PC-9 (cell line): ENCODE results near the gene PLTP. TPM values are rescaled to one million over a fixed set of nuclear protein-coding genes. Genes with fewer than 3 reads are reported as not detected.
A peak's percentile ranks its signal among the peaks of the same experiment; 100 is the strongest.

ENCODE experiments used
- BruUV-seq: library from RNA; stranded (reverse); fragments of 400-500 nt; replicated peaks from 2 replicates; lab custom pipeline; 2021; lab: Mats Ljungman, UMichigan
- CTCF ChIA-PET: fragments of 300-600 bp; sonication (Branson Sonifier 250); formaldehyde crosslinking; loops from one replicate; lab custom pipeline; 2022; ENCODE audit warnings: antibody characterized with exemption; lab: Charles Lee
- POLR2A ChIA-PET: fragments of 300-600 bp; sonication (Branson Sonifier 250); formaldehyde crosslinking; loops from one replicate; lab custom pipeline; 2022; ENCODE audit warnings: antibody characterized with exemption; ENCODE audit not compliant: unreplicated experiment; lab: Charles Lee
- DNase-seq, 2 experiments: peaks; one replicate each; pipeline versions ENCODE4 v3.0.0 to v3.0.0-alpha.2; 2015 to 2022; ENCODE audit warnings: mixed read lengths in 1 of 2
- H2AFZ ChIP-seq: fragments of 200-600 bp; sonication (generic); 2 replicates; pipeline ENCODE4 v1.8.1; 2017; ENCODE audit warnings: antibody characterized with exemption
- H3F3A ChIP-seq: fragments of 200-600 bp; sonication (generic); 2 replicates; pipeline ENCODE4 v1.8.1; 2017; ENCODE audit warnings: antibody characterized with exemption, mild to moderate bottlenecking, low read depth; ENCODE audit not compliant: insufficient read depth
- H3K27ac ChIP-seq: fragments of 200-600 bp; sonication (generic); 2 replicates; pipeline ENCODE4 v1.6.1; 2016; ENCODE audit warnings: mixed run types
- H3K27me3 ChIP-seq: fragments of 200-600 bp; sonication (generic); 2 replicates; pipeline ENCODE4 v1.6.1; 2016; ENCODE audit warnings: low read depth, mixed run types; ENCODE audit not compliant: insufficient read depth
- H3K36me3 ChIP-seq: fragments of 200-600 bp; sonication (generic); 2 replicates; pipeline ENCODE4 v1.6.1; 2016; ENCODE audit warnings: low read depth, mixed run types
- H3K4me1 ChIP-seq: fragments of 200-600 bp; sonication (generic); replicated peaks from 2 replicates; pipeline ENCODE4 v1.6.1; 2016; ENCODE audit warnings: mixed run types; ENCODE audit not compliant: insufficient read depth
- H3K4me2 ChIP-seq: fragments of 200-600 bp; sonication (generic); 2 replicates; pipeline ENCODE4 v1.6.1; 2017; ENCODE audit warnings: mixed run types
- H3K4me3 ChIP-seq: fragments of 200-600 bp; sonication (generic); 2 replicates; pipeline ENCODE4 v1.6.1; 2016; ENCODE audit warnings: mixed run types
- H3K79me2 ChIP-seq: fragments of 200-600 bp; sonication (generic); 2 replicates; pipeline ENCODE4 v1.6.1; 2017; ENCODE audit warnings: low read depth, mixed run types
- H3K9me2 ChIP-seq: fragments of 200-600 bp; sonication (generic); 2 replicates; pipeline ENCODE4 v1.8.1; 2017; ENCODE audit warnings: mild to moderate bottlenecking; ENCODE audit not compliant: insufficient read depth
- H3K9me3 ChIP-seq: fragments of 200-600 bp; sonication (generic); 2 replicates; pipeline ENCODE4 v1.8.1; 2016; ENCODE audit warnings: low read depth; ENCODE audit not compliant: insufficient read depth
- H4K20me1 ChIP-seq: fragments of 200-600 bp; sonication (generic); 2 replicates; pipeline ENCODE4 v1.8.1; 2017; ENCODE audit not compliant: insufficient read depth
- CTCF ChIP-seq: fragments of 200-600 bp; sonication (generic); conservative IDR thresholded peaks from 2 replicates; pipeline ENCODE4 v1.6.1; 2017; ENCODE audit warnings: mixed run types, antibody characterized with exemption, mild to moderate bottlenecking, moderate library complexity
- EZH2 ChIP-seq: fragments of 200-600 bp; sonication (generic); IDR thresholded peaks from 2 replicates; pipeline ENCODE4 v1.8.0; 2017; ENCODE audit warnings: antibody characterized with exemption, low read depth
- intact Hi-C: fragments of 100-400 bp; cut with micrococcal nuclease; formaldehyde crosslinking; loops from one replicate; pipeline ENCODE4 v1.10.0; 2022; ENCODE audit not compliant: unreplicated experiment
- total RNA-seq: library from RNA; stranded (reverse); gene quantifications from 2 replicates; pipeline ENCODE4 v1.2.3, GENCODE V29; 2021

Gene PLTP
- total RNA-seq, 1 experiment from 2014 or later = 127 TPM

- H3K79me2 ChIP-seq = no peaks in the 10 kb centered on the region
- no peak overlapping the region for H2AFZ ChIP-seq
- H3F3A ChIP-seq = peaks cover 14% of the 10 kb centered on the region; the same call in 1 of the 2 replicates
- H3K27me3 ChIP-seq = no peaks in the 10 kb centered on the region
- CTCF ChIA-PET = no interaction called here
- TF ChIP-seq CTCF = no peak
- no peak for TF ChIP-seq EZH2
- peak in 1 of 2 experiments; percentile 31 for DNase-seq
- H4K20me1 ChIP-seq = no peaks in the 10 kb centered on the region
- no peak overlapping the region for H3K27ac ChIP-seq
- intact Hi-C loops = no loop called here
- peaks cover 18% of the 10 kb centered on the region for H3K4me1 ChIP-seq
- POLR2A ChIA-PET = no interaction called here
- H3K4me3 ChIP-seq = no peak overlapping the region
- no peaks in the 10 kb centered on the region for H3K36me3 ChIP-seq
- no TSS peak for BruUV-seq
- no peaks in the 10 kb centered on the region for H3K9me3 ChIP-seq
- no peak overlapping the region for H3K4me2 ChIP-seq
- H3K9me2 ChIP-seq = no peaks in the 10 kb centered on the region
Measured at GRCh38 chr20:45873409-45874103, 38.4 kb downstream of the PLTP start.

- BruUV-seq = no TSS peak
- Histone ChIP-seq H3K4me2 (peak overlapping the region; percentile 34), H3K36me3 (no peaks in the 10 kb centered on the region), H3K4me1 (peaks cover 27% of the 10 kb centered on the region), H3K27ac (peak overlapping the region; percentile 21), H3K9me2 (no peaks in the 10 kb centered on the region), H2AFZ (no peak overlapping the region), H4K20me1 (no peaks in the 10 kb centered on the region), H3K9me3 (no peaks in the 10 kb centered on the region), H3K27me3 (no peaks in the 10 kb centered on the region), H3K4me3 (no peak overlapping the region), H3K79me2 (no peaks in the 10 kb centered on the region), H3F3A (peaks cover 22% of the 10 kb centered on the region; the same call in 1 of the 2 replicates)
- TF ChIP-seq CTCF (no peak), EZH2 (no peak)
- DNase-seq = peak; percentile 41 to 77
- ChIA-PET POLR2A (no interaction called here), CTCF (no interaction called here)
- intact Hi-C loops = no loop called here
Measured at GRCh38 chr20:45872626-45873025, 39.3 kb downstream of the PLTP start.

GRCh38 chr20:45867819-45868176, 44.2 kb downstream of the PLTP start:
- no peaks in the 10 kb centered on the region for H3K79me2 ChIP-seq
- POLR2A ChIA-PET = interaction anchor here (0.6 kb wide), 4 partner anchors 11 to 74 kb away, joined by 3 to 17 read pairs (median 5); no protein-coding TSS in a partner anchor
- peak in 1 of 2 experiments; percentile 93 for DNase-seq
- no peak overlapping the region for H3K4me3 ChIP-seq
- peak overlapping the region; percentile 41 for H3K27ac ChIP-seq
- intact Hi-C loops = no loop called here
- peaks cover 28% of the 10 kb centered on the region for H3K4me1 ChIP-seq
- no peaks in the 10 kb centered on the region for H3K9me2 ChIP-seq
- BruUV-seq = no TSS peak
- CTCF ChIA-PET = no interaction called here
- H3K4me2 ChIP-seq = peak overlapping the region; percentile 25
- H3K36me3 ChIP-seq = no peaks in the 10 kb centered on the region
- no peaks in the 10 kb centered on the region for H3K9me3 ChIP-seq
- H3K27me3 ChIP-seq = no peaks in the 10 kb centered on the region
- no peaks in the 10 kb centered on the region for H4K20me1 ChIP-seq
- H2AFZ ChIP-seq = no peak overlapping the region
- TF ChIP-seq EZH2 (no peak), CTCF (no peak)
- H3F3A ChIP-seq = peaks cover 25% of the 10 kb centered on the region; the same call in 1 of the 2 replicates
